ENCODE measurements around the gene JPT2.

JPT2 gene

GRCh38 chr16:1740781-1741490, 62.9 kb downstream of the JPT2 start:
- no peak for DNase-seq

- no peak for DNase-seq
Measured at GRCh38 chr16:1741553-1742165, 63.6 kb downstream of the JPT2 start.

GRCh38 chr16:1743376-1744337, 65.6 kb downstream of the JPT2 start:
- DNase-seq, result no peak

- no peak for DNase-seq
Measured at GRCh38 chr16:1744338-1744840, 66.3 kb downstream of the JPT2 start.

GRCh38 chr16:1745181-1745899, 67.3 kb downstream of the JPT2 start:
- DNase-seq, result no peak

- DNase-seq, result no peak
Measured at GRCh38 chr16:1745900-1746692, 68.0 kb downstream of the JPT2 start.

- DNase-seq, result no peak
Measured at GRCh38 chr16:1746693-1747195, 68.7 kb downstream of the JPT2 start.

GRCh38 chr16:1747934-1748333, 69.9 kb downstream of the JPT2 start:
- DNase-seq, result no peak

- DNase-seq, result no peak
Measured at GRCh38 chr16:1749152-1750117, 71.4 kb downstream of the JPT2 start.
